ENCODE results near the gene RASA3.

The RASA3 gene

GRCh38 chr13:114110091-114110829, 22.2 kb downstream of the RASA3 start:
- Histone ChIP-seq H3F3A (ENCODE audit: low read depth) (no peaks in the 10 kb centered on the region), H3K4me2 (ENCODE audit: low read depth, low read length, poor library complexity, severe bottlenecking) (peak overlapping the region; percentile 65), H3K27me3 (ENCODE audit: insufficient read depth, low read length, poor library complexity, severe bottlenecking) (no peaks in the 10 kb centered on the region), H3K79me2 (ENCODE audit: insufficient read depth, low read length) (peaks cover 90% of the 10 kb centered on the region), H3K9me2 (replicated peaks; ENCODE audit: low read depth, low read length) (no peaks in the 10 kb centered on the region), H2AFZ (ENCODE audit: low read length) (no peak overlapping the region), H3K9ac (ENCODE audit: low read depth, low read length, poor library complexity, severe bottlenecking) (peak overlapping the region; percentile 49), H4K20me1 (ENCODE audit: insufficient read depth, low read length, poor library complexity, severe bottlenecking) (peaks cover 27% of the 10 kb centered on the region), H3K4me3 (ENCODE audit: low read length, poor library complexity, severe bottlenecking) (peak overlapping the region; percentile 62), H3K36me3 (ENCODE audit: insufficient read depth, low read length) (peaks cover 11% of the 10 kb centered on the region; the same call in 1 of the 2 replicates), H3K9me3 (ENCODE audit: insufficient read depth, low read depth, low read length) (no peaks in the 10 kb centered on the region), H3K4me1 (ENCODE audit: insufficient read depth, low read length, poor library complexity, severe bottlenecking) (peaks cover 35% of the 10 kb centered on the region)
- no peak for TF ChIP-seq EZH2phosphoT487 (IDR thresholded peaks at IDR 0.05; ENCODE audit: borderline replicate concordance)
- peak; percentile 51 for TF ChIP-seq CTCF (conservative IDR thresholded peaks at IDR 0.05; ENCODE audit: low read length)

GRCh38 chr13:114109641-114110041, 22.8 kb downstream of the RASA3 start:
- peaks cover 27% of the 10 kb centered on the region for H4K20me1 ChIP-seq (ENCODE audit: insufficient read depth, low read length, poor library complexity, severe bottlenecking)
- no peaks in the 10 kb centered on the region for H3K27me3 ChIP-seq (ENCODE audit: insufficient read depth, low read length, poor library complexity, severe bottlenecking)
- TF ChIP-seq EZH2phosphoT487 (IDR thresholded peaks at IDR 0.05; ENCODE audit: borderline replicate concordance) (no peak), CTCF (conservative IDR thresholded peaks at IDR 0.05; ENCODE audit: low read length) (no peak)
- H3K9me2 ChIP-seq (replicated peaks; ENCODE audit: low read depth, low read length), result no peaks in the 10 kb centered on the region
- H3K4me2 ChIP-seq (ENCODE audit: low read depth, low read length, poor library complexity, severe bottlenecking), result no peak overlapping the region
- H3K9ac ChIP-seq (ENCODE audit: low read depth, low read length, poor library complexity, severe bottlenecking), result no peak overlapping the region
- no peaks in the 10 kb centered on the region for H3K9me3 ChIP-seq (ENCODE audit: insufficient read depth, low read depth, low read length)
- H3F3A ChIP-seq (ENCODE audit: low read depth), result no peaks in the 10 kb centered on the region
- H3K4me1 ChIP-seq (ENCODE audit: insufficient read depth, low read length, poor library complexity, severe bottlenecking), result peaks cover 33% of the 10 kb centered on the region
- H3K4me3 ChIP-seq (ENCODE audit: low read length, poor library complexity, severe bottlenecking), result no peak overlapping the region
- no peak overlapping the region for H2AFZ ChIP-seq (ENCODE audit: low read length)
- peaks cover 6% of the 10 kb centered on the region; the same call in 1 of the 2 replicates for H3K36me3 ChIP-seq (ENCODE audit: insufficient read depth, low read length)
- peaks cover 90% of the 10 kb centered on the region for H3K79me2 ChIP-seq (ENCODE audit: insufficient read depth, low read length)

- H3K9me2 ChIP-seq (replicated peaks; ENCODE audit: low read depth, low read length), result no peaks in the 10 kb centered on the region
- no peak overlapping the region for H2AFZ ChIP-seq (ENCODE audit: low read length)
- H4K20me1 ChIP-seq (ENCODE audit: insufficient read depth, low read length, poor library complexity, severe bottlenecking), result peaks cover 28% of the 10 kb centered on the region
- peaks cover 89% of the 10 kb centered on the region for H3K79me2 ChIP-seq (ENCODE audit: insufficient read depth, low read length)
- peaks cover 29% of the 10 kb centered on the region for H3K4me1 ChIP-seq (ENCODE audit: insufficient read depth, low read length, poor library complexity, severe bottlenecking)
- H3K4me3 ChIP-seq (ENCODE audit: low read length, poor library complexity, severe bottlenecking), result no peak overlapping the region
- H3K27me3 ChIP-seq (ENCODE audit: insufficient read depth, low read length, poor library complexity, severe bottlenecking), result no peaks in the 10 kb centered on the region
- TF ChIP-seq CTCF (conservative IDR thresholded peaks at IDR 0.05; ENCODE audit: low read length), result no peak
- TF ChIP-seq EZH2phosphoT487 (IDR thresholded peaks at IDR 0.05; ENCODE audit: borderline replicate concordance), result no peak
- no peaks in the 10 kb centered on the region for H3F3A ChIP-seq (ENCODE audit: low read depth)
- peaks cover 5% of the 10 kb centered on the region; the same call in 1 of the 2 replicates for H3K36me3 ChIP-seq (ENCODE audit: insufficient read depth, low read length)
- no peaks in the 10 kb centered on the region for H3K9me3 ChIP-seq (ENCODE audit: insufficient read depth, low read depth, low read length)
- no peak overlapping the region for H3K9ac ChIP-seq (ENCODE audit: low read depth, low read length, poor library complexity, severe bottlenecking)
- no peak overlapping the region for H3K4me2 ChIP-seq (ENCODE audit: low read depth, low read length, poor library complexity, severe bottlenecking)
Measured at GRCh38 chr13:114108894-114109293, 23.5 kb downstream of the RASA3 start.
